PC-3 (cell line): Measurements from ENCODE around the gene FXYD1.

ENCODE experiments used
- CTCF ChIP-seq: fragments of 300-600 bp; sonication (generic); conservative IDR thresholded peaks from 2 replicates; pipeline ENCODE4 v1.5.1; 2017; ENCODE audit warnings: antibody characterized with exemption, low read depth, mild to moderate bottlenecking, low read length
- EZH2 ChIP-seq: fragments of 300-600 bp; sonication (generic); IDR thresholded peaks from one replicate; pipeline ENCODE4 v1.6.1; 2017; ENCODE audit warnings: antibody characterized with exemption, mild to moderate bottlenecking, low read length; ENCODE audit not compliant: unreplicated experiment
- EZH2phosphoT487 ChIP-seq: fragments of 300-600 bp; sonication (generic); IDR thresholded peaks from 2 replicates; pipeline ENCODE4 v1.6.1; 2018; ENCODE audit warnings: mild to moderate bottlenecking, antibody characterized with exemption, low read length, borderline replicate concordance

- peak; percentile 91 for TF ChIP-seq CTCF
- TF ChIP-seq EZH2phosphoT487 = no peak
- TF ChIP-seq EZH2 = no peak
These were observed 24.1 kb upstream of the FXYD1 start for GRCh38 chr19:35114353-35115176.
